Astrocyte (in vitro differentiated cells and primary cell): Measurements from ENCODE around the gene DAO. TPM values are rescaled to one million over a fixed set of nuclear protein-coding genes. Genes with fewer than 3 reads are reported as not detected.
"Not testable (repeated sequence)": the region's sequence is repeated elsewhere in the genome, so short reads cannot be mapped to it uniquely, and the experiment has no call there.

Source experiments
- DNase-seq: peaks from one replicate; pipeline ENCODE4 v3.0.0-alpha.2; 2010; ENCODE audit warnings: low read depth
- FAIRE-seq: peaks from 2 replicates; lab custom pipeline; 2011; peaks lifted over from hg19 to GRCh38; lab: Jason Lieb, UNC
- H2AFZ ChIP-seq: 2 replicates; pipeline ENCODE4 v1.6.0; 2012; ENCODE audit warnings: low read depth, low read length, inconsistent platforms
- H3K27ac ChIP-seq: 2 replicates; pipeline ENCODE4 v1.5.1; 2011; ENCODE audit warnings: low read depth, low read length, inconsistent platforms
- H3K27me3 ChIP-seq: 2 replicates; pipeline ENCODE4 v1.6.0; 2011; ENCODE audit warnings: low read length, inconsistent platforms; ENCODE audit not compliant: insufficient read depth
- H3K36me3 ChIP-seq: 2 replicates; pipeline ENCODE4 v1.5.1; 2011; ENCODE audit warnings: low read length, inconsistent platforms; ENCODE audit not compliant: insufficient read depth
- H3K4me1 ChIP-seq: 2 replicates; pipeline ENCODE4 v1.5.1; 2011; ENCODE audit warnings: low read length, inconsistent platforms; ENCODE audit not compliant: insufficient read depth
- H3K4me2 ChIP-seq: 2 replicates; pipeline ENCODE4 v1.6.0; 2012; ENCODE audit warnings: low read length, inconsistent platforms
- H3K4me3 ChIP-seq: 2 replicates; pipeline ENCODE4 v1.5.1; 2011; ENCODE audit warnings: low read depth, mild to moderate bottlenecking, low read length, inconsistent platforms; ENCODE audit not compliant: insufficient read depth
- H3K79me2 ChIP-seq: 2 replicates; pipeline ENCODE4 v1.6.0; 2012; ENCODE audit warnings: mild to moderate bottlenecking, low read length, inconsistent platforms; ENCODE audit not compliant: insufficient read depth
- H3K9ac ChIP-seq: 2 replicates; pipeline ENCODE4 v1.6.0; 2012; ENCODE audit warnings: mild to moderate bottlenecking, low read length, inconsistent platforms
- H3K9me3 ChIP-seq: 2 replicates; pipeline ENCODE4 v1.5.1; 2012; ENCODE audit warnings: low read depth, mild to moderate bottlenecking, low read length, inconsistent platforms; ENCODE audit not compliant: insufficient read depth
- H4K20me1 ChIP-seq: 2 replicates; pipeline ENCODE4 v1.6.0; 2012; ENCODE audit warnings: low read length, inconsistent platforms; ENCODE audit not compliant: insufficient read depth
- H3K27ac Mint-ChIP-seq: one replicate; pipeline ENCODE4 v1.8.0; 2021; ENCODE audit warnings: mild to moderate bottlenecking, mixed read lengths; ENCODE audit not compliant: unreplicated experiment
- H3K27me3 Mint-ChIP-seq: one replicate; pipeline ENCODE4 v1.8.0; 2021; ENCODE audit warnings: low read depth, mixed read lengths; ENCODE audit not compliant: unreplicated experiment
- H3K36me3 Mint-ChIP-seq: one replicate; pipeline ENCODE4 v1.8.0; 2021; ENCODE audit warnings: low read depth, mixed read lengths; ENCODE audit not compliant: unreplicated experiment
- H3K4me1 Mint-ChIP-seq: one replicate; pipeline ENCODE4 v1.8.0; 2021; ENCODE audit warnings: low read depth, mixed read lengths; ENCODE audit not compliant: unreplicated experiment
- H3K4me3 Mint-ChIP-seq: one replicate; pipeline ENCODE4 v1.8.0; 2021; ENCODE audit warnings: mild to moderate bottlenecking, moderate library complexity, mixed read lengths; ENCODE audit not compliant: unreplicated experiment
- H3K9me3 Mint-ChIP-seq: one replicate; pipeline ENCODE4 v1.8.0; 2021; ENCODE audit warnings: mild to moderate bottlenecking, mixed read lengths; ENCODE audit not compliant: unreplicated experiment
- CTCF ChIP-seq: IDR thresholded peaks from 2 replicates; pipeline ENCODE4 v1.5.1; 2011; ENCODE audit warnings: low read depth, mild to moderate bottlenecking, inconsistent platforms, low read length, moderate library complexity; ENCODE audit not compliant: insufficient read depth
- EZH2 ChIP-seq: IDR thresholded peaks from 2 replicates; pipeline ENCODE4 v1.6.1; 2012; ENCODE audit warnings: mild to moderate bottlenecking, low read length, inconsistent platforms; ENCODE audit not compliant: insufficient read depth
- total RNA-seq: library from RNA; stranded (reverse); gene quantifications from 2 replicates; pipeline ENCODE4 v1.2.1, GENCODE V29; 2021

Gene DAO
- total RNA-seq, 1 donor from 2014 or later, result not detected

GRCh38 chr12:108858311-108859074 is 21.4 kb upstream of the DAO start:
- H2AFZ ChIP-seq, result peak overlapping the region; percentile 67
- peaks cover 38% of the 10 kb centered on the region for H3K79me2 ChIP-seq
- peaks cover 6% of the 10 kb centered on the region for H3K9me3 Mint-ChIP-seq
- no peaks in the 10 kb centered on the region for H3K36me3 ChIP-seq
- no peaks in the 10 kb centered on the region for H3K27me3 Mint-ChIP-seq
- H3K4me1 ChIP-seq, result peaks cover 38% of the 10 kb centered on the region
- peak overlapping the region; percentile 78 for H3K4me2 ChIP-seq
- H3K4me3 ChIP-seq, result peak overlapping the region; percentile 40
- no peaks in the 10 kb centered on the region for H3K27me3 ChIP-seq
- TF ChIP-seq CTCF, result no peak
- no peak for TF ChIP-seq EZH2
- no peak for FAIRE-seq
- no peak for DNase-seq
- peak overlapping the region; percentile 82 for H3K4me3 Mint-ChIP-seq
- peaks cover 3% of the 10 kb centered on the region for H3K36me3 Mint-ChIP-seq
- H3K9ac ChIP-seq, result peak overlapping the region; percentile 78
- H3K4me1 Mint-ChIP-seq, result peaks cover 34% of the 10 kb centered on the region
- H3K27ac ChIP-seq, result peak overlapping the region; percentile 3
- H4K20me1 ChIP-seq, result no peaks in the 10 kb centered on the region
- H3K27ac Mint-ChIP-seq, result peak overlapping the region; percentile 78
- H3K9me3 ChIP-seq, result peaks cover 2% of the 10 kb centered on the region

GRCh38 chr12:108859141-108859922 is 20.6 kb upstream of the DAO start:
- peak overlapping the region; percentile 82 for H3K4me3 Mint-ChIP-seq
- not testable (repeated sequence) for H3K4me3 ChIP-seq, H3K36me3 Mint-ChIP-seq, H3K27ac ChIP-seq, FAIRE-seq, H3K27me3 Mint-ChIP-seq, H4K20me1 ChIP-seq, H3K27me3 ChIP-seq, DNase-seq, H3K9ac ChIP-seq, H3K36me3 ChIP-seq, H3K9me3 ChIP-seq
- H3K4me1 ChIP-seq, result peaks cover 30% of the 10 kb centered on the region
- peak overlapping the region; percentile 67 for H2AFZ ChIP-seq
- H3K4me1 Mint-ChIP-seq, result peaks cover 28% of the 10 kb centered on the region
- peaks cover 11% of the 10 kb centered on the region for H3K9me3 Mint-ChIP-seq
- H3K27ac Mint-ChIP-seq, result peak overlapping the region; percentile 78
- peak overlapping the region; percentile 78 for H3K4me2 ChIP-seq
- H3K79me2 ChIP-seq, result peaks cover 32% of the 10 kb centered on the region

- H3K4me1 Mint-ChIP-seq, result peaks cover 23% of the 10 kb centered on the region
- peaks cover 3% of the 10 kb centered on the region for H3K36me3 Mint-ChIP-seq
- no peaks in the 10 kb centered on the region for H3K27me3 Mint-ChIP-seq
- Histone ChIP-seq H3K9ac (no peak overlapping the region), H3K4me1 (peaks cover 25% of the 10 kb centered on the region), H3K27me3 (no peaks in the 10 kb centered on the region), H3K4me3 (no peak overlapping the region), H3K9me3 (peaks cover 2% of the 10 kb centered on the region), H3K27ac (no peak overlapping the region), H3K79me2 (peaks cover 26% of the 10 kb centered on the region), H2AFZ (no peak overlapping the region), H4K20me1 (no peaks in the 10 kb centered on the region), H3K36me3 (no peaks in the 10 kb centered on the region), H3K4me2 (no peak overlapping the region)
- TF ChIP-seq EZH2 (no peak), CTCF (no peak)
- H3K4me3 Mint-ChIP-seq, result no peak overlapping the region
- FAIRE-seq, result no peak
- peaks cover 11% of the 10 kb centered on the region for H3K9me3 Mint-ChIP-seq
- H3K27ac Mint-ChIP-seq, result no peak overlapping the region
- DNase-seq, result no peak
These were observed 20.0 kb upstream of the DAO start for GRCh38 chr12:108859923-108860291.
